Sigmoid colon (tissue), 4 donors: ENCODE measurements around the gene CIAO2A.

ENCODE experiments used
- POLR2A ChIP-seq, 2 donors: fragments of 450-650 bp; IDR thresholded peaks; one replicate each; pipeline ENCODE4 v1.6.1; 2016; ENCODE audit warnings: antibody characterized with exemption in 2 of 2, mild to moderate bottlenecking in 2 of 2, moderate library complexity in 2 of 2
- POLR2AphosphoS5 ChIP-seq, 4 donors: sonication (generic); formaldehyde crosslinking; IDR thresholded peaks; one replicate each; pipeline ENCODE4 v1.6.1; 2017; ENCODE audit warnings: antibody characterized with exemption in 4 of 4
- TF ChIP-seq, protein P1 (sequence below), 4 experiments: fragments of 450-650 bp in 3 of 4; fragments of 200-600 bp in 1 of 4; IDR thresholded peaks; one replicate each; pipeline ENCODE4 v1.5.1; 2016 to 2019; ENCODE audit warnings: antibody characterized with exemption in 4 of 4, mild to moderate bottlenecking in 3 of 4, moderate library complexity in 2 of 4

GRCh38 chr15:64048781-64049460 is 44.7 kb downstream of the CIAO2A start:
- TF ChIP-seq, protein P1, sequence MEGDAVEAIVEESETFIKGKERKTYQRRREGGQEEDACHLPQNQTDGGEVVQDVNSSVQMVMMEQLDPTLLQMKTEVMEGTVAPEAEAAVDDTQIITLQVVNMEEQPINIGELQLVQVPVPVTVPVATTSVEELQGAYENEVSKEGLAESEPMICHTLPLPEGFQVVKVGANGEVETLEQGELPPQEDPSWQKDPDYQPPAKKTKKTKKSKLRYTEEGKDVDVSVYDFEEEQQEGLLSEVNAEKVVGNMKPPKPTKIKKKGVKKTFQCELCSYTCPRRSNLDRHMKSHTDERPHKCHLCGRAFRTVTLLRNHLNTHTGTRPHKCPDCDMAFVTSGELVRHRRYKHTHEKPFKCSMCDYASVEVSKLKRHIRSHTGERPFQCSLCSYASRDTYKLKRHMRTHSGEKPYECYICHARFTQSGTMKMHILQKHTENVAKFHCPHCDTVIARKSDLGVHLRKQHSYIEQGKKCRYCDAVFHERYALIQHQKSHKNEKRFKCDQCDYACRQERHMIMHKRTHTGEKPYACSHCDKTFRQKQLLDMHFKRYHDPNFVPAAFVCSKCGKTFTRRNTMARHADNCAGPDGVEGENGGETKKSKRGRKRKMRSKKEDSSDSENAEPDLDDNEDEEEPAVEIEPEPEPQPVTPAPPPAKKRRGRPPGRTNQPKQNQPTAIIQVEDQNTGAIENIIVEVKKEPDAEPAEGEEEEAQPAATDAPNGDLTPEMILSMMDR (IDR thresholded peaks at IDR 0.05), result no peak
- TF ChIP-seq POLR2A (IDR thresholded peaks at IDR 0.05) (no peak), POLR2AphosphoS5 (IDR thresholded peaks at IDR 0.05) (no peak)
